AG09309 (cell line): ENCODE results near the gene PRR29.
"Not testable (repeated sequence)": the region's sequence is repeated elsewhere in the genome, so short reads cannot be mapped to it uniquely, and the experiment has no call there.

Experiments
- DNase-seq: peaks from one replicate; pipeline ENCODE4 v3.0.0-alpha.2; 2010; ENCODE audit warnings: low read depth
- H3K4me3 ChIP-seq: 2 replicates; pipeline ENCODE4 v1.5.1; 2011; ENCODE audit warnings: mild to moderate bottlenecking, low read depth, low read length, moderate library complexity; ENCODE audit not compliant: control insufficient read depth
- CTCF ChIP-seq: IDR thresholded peaks from 2 replicates; pipeline ENCODE4 v1.5.1; 2011; ENCODE audit warnings: mild to moderate bottlenecking, low read depth, low read length, inconsistent platforms; ENCODE audit not compliant: insufficient read depth, control insufficient read depth; ENCODE audit errors: missing control alignments

PRR29 gene

GRCh38 chr17:64009571-64010402, 11.6 kb downstream of the PRR29 start:
- no peak overlapping the region for H3K4me3 ChIP-seq
- no peak for TF ChIP-seq CTCF
- DNase-seq, result no peak

- no peak for DNase-seq
- TF ChIP-seq CTCF, result no peak
- H3K4me3 ChIP-seq, result no peak overlapping the region
These were observed 17.3 kb downstream of the PRR29 start for GRCh38 chr17:64015447-64015846.

- TF ChIP-seq CTCF, result peak; percentile 23
- DNase-seq, result no peak
- no peak overlapping the region for H3K4me3 ChIP-seq
These were observed 18.2 kb downstream of the PRR29 start for GRCh38 chr17:64016231-64016784.

- TF ChIP-seq CTCF, result no peak
- no peak overlapping the region for H3K4me3 ChIP-seq
- no peak for DNase-seq
These were observed 18.8 kb downstream of the PRR29 start for GRCh38 chr17:64016974-64017373.

- peak; percentile 20 for TF ChIP-seq CTCF
- no peak overlapping the region for H3K4me3 ChIP-seq
These were observed 19.3 kb downstream of the PRR29 start for GRCh38 chr17:64017381-64017980.

GRCh38 chr17:64019551-64019961, 21.4 kb downstream of the PRR29 start:
- not testable (repeated sequence) for DNase-seq, H3K4me3 ChIP-seq

More at GRCh38 chr17:64017381-64017980, 19.3 kb downstream of the PRR29 start:
- no peak for DNase-seq
